Osteocyte (in vitro differentiated cells): ENCODE data around the gene GPATCH2. TPM values are rescaled to one million over a fixed set of nuclear protein-coding genes. Genes with fewer than 3 reads are reported as not detected.

ENCODE experiments used
- DNase-seq: peaks from one replicate; pipeline ENCODE4 v3.0.0; 2021; ENCODE audit warnings: mixed read lengths; ENCODE audit not compliant: unreplicated experiment; ENCODE audit errors: extremely low spot score
- H3K27ac Mint-ChIP-seq: one replicate; pipeline ENCODE4 v1.8.0; 2021; ENCODE audit warnings: mild to moderate bottlenecking, mixed read lengths; ENCODE audit not compliant: unreplicated experiment
- H3K27me3 Mint-ChIP-seq: one replicate; pipeline ENCODE4 v1.8.0; 2021; ENCODE audit warnings: mixed read lengths; ENCODE audit not compliant: unreplicated experiment
- H3K36me3 Mint-ChIP-seq: one replicate; pipeline ENCODE4 v1.8.0; 2021; ENCODE audit warnings: mixed read lengths; ENCODE audit not compliant: unreplicated experiment
- H3K4me1 Mint-ChIP-seq: one replicate; pipeline ENCODE4 v1.8.0; 2021; ENCODE audit warnings: mixed read lengths; ENCODE audit not compliant: unreplicated experiment
- H3K4me3 Mint-ChIP-seq: one replicate; pipeline ENCODE4 v1.8.0; 2021; ENCODE audit warnings: mild to moderate bottlenecking, moderate library complexity, mixed read lengths; ENCODE audit not compliant: unreplicated experiment
- H3K9me3 Mint-ChIP-seq: one replicate; pipeline ENCODE4 v1.8.0; 2021; ENCODE audit warnings: mixed read lengths; ENCODE audit not compliant: unreplicated experiment
- long read RNA-seq: library from polyadenylated mRNA; unstranded; transcript quantifications from one replicate; pipeline ENCODE4 v2.0.0, GENCODE V29; 2021
- total RNA-seq: library from RNA; stranded (reverse); gene quantifications from 2 replicates; pipeline ENCODE4 v1.2.1, GENCODE V29; 2021
- TF ChIP-seq, protein P1 (sequence below): fragments of 200-600 bp; sonication (generic); IDR thresholded peaks from 2 replicates; pipeline ENCODE4 v1.5.0; 2021; ENCODE audit warnings: antibody characterized with exemption, mild to moderate bottlenecking, moderate library complexity

GPATCH2 gene
- 14.9 and 16.1 TPM in 2 replicates for total RNA-seq
- long read RNA-seq, full-length matches to known transcripts = 20 of 39 reads
- long read RNA-seq, partial matches to known transcripts = 8 of 39 reads
- long read RNA-seq, other reads (novel, unspliced or antisense) = 11 of 39 reads

DNA sequence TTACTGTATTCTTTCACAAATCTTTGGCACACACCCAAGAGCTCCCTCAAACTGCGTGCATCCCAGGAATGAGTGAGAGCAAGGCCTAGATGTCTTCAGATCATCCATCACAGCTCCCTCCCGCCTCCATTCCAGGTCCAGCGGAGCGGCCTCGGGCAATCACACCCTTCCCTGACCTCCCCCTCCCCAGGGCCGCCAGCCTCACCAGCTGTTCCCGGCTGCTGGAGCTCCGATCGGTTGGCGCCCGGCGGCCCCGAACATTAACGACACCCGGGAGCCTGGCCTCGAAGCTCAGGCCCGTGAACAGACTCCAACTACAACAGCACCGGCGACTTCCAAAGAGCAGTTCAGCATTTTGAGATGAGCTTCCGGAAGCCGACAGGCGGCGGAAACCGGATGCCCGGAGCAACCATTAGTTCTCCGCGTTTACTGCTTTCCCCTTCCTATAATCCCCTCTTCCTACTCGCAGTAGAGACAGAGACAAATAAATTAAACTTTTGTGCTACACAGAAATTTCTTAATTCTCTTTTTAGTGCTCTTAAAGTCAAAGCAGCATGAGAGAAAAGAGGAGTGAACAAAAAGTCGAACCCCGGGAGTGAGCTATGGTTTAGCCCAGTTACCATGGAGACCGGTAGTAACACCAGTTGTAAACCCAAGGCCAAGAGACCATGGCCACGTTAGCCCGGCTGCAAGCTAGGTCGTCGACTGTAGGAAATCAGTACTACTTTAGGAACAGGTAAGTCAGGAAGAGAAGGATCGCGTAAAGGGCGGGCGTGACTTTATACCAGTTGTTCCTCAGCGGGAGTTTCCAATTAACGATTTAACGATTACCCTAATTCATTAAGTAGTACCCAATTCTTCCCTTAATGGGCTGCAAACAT, at the start of gene GPATCH2, which contains the start of gene SPATA17:
Gene GPATCH2, minus strand, starts transcription at position 380 of the 881 bp plus-strand sequence. Its CDS starts 119 bp downstream, at position 261.
Gene SPATA17, plus strand, starts transcription at position 634 of the 881 bp plus-strand sequence. Its CDS starts 35 bp downstream, at position 669.
- Mint-ChIP-seq H3K27ac (peak within 1 kb of the TSS; percentile 100), H3K36me3 (no peaks in the 10 kb centered on the region), H3K4me1 (peaks cover 27% of the 10 kb centered on the region), H3K9me3 (no peaks in the 10 kb centered on the region), H3K27me3 (peaks cover 2% of the 10 kb centered on the region), H3K4me3 (peak within 1 kb of the TSS; percentile 94)
- TF ChIP-seq, protein P1, sequence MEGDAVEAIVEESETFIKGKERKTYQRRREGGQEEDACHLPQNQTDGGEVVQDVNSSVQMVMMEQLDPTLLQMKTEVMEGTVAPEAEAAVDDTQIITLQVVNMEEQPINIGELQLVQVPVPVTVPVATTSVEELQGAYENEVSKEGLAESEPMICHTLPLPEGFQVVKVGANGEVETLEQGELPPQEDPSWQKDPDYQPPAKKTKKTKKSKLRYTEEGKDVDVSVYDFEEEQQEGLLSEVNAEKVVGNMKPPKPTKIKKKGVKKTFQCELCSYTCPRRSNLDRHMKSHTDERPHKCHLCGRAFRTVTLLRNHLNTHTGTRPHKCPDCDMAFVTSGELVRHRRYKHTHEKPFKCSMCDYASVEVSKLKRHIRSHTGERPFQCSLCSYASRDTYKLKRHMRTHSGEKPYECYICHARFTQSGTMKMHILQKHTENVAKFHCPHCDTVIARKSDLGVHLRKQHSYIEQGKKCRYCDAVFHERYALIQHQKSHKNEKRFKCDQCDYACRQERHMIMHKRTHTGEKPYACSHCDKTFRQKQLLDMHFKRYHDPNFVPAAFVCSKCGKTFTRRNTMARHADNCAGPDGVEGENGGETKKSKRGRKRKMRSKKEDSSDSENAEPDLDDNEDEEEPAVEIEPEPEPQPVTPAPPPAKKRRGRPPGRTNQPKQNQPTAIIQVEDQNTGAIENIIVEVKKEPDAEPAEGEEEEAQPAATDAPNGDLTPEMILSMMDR = peak; percentile 45
- DNase-seq = peak; percentile 91

DNA sequence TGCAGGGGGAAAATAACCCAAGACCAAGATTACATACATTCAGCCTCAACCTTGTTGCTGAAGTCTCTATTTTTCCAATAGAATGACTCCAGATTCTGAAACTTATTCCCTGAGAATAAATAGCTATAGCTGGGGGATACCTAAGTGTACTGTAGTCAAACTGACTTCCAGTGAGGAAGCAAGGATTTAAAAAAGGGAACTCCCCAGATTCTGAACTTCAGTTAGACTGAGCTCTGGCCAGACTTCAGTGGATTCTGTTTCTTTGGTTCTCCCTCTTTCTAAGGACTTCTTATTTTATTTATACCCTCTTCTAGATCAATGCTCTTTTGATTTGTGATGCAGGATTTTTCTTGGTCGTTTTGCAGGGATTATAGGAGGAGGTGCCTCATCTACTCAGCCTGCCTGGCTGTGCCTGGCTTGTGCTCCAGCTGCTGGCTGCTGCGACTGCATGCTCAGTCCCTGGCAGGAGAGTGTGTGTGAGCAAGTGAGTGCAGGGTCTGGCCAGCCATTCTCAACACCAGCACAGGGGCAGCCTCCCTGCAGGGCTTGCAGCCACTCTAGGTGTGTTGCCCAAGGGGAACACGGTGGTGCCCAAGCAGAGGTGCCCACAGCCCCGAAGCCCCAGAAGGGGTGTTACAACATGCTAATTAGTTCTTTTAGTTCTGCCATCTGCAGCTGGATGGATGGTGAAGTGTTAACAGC, 43.3 kb upstream of the GPATCH2 start:
- no peaks in the 10 kb centered on the region for H3K9me3 Mint-ChIP-seq
- no peak overlapping the region for H3K4me3 Mint-ChIP-seq
- H3K27ac Mint-ChIP-seq = no peak overlapping the region
- no peaks in the 10 kb centered on the region for H3K4me1 Mint-ChIP-seq
- peaks cover 12% of the 10 kb centered on the region for H3K27me3 Mint-ChIP-seq
- no peak for DNase-seq
- TF ChIP-seq, protein P1 = no peak
- H3K36me3 Mint-ChIP-seq = no peaks in the 10 kb centered on the region

DNA sequence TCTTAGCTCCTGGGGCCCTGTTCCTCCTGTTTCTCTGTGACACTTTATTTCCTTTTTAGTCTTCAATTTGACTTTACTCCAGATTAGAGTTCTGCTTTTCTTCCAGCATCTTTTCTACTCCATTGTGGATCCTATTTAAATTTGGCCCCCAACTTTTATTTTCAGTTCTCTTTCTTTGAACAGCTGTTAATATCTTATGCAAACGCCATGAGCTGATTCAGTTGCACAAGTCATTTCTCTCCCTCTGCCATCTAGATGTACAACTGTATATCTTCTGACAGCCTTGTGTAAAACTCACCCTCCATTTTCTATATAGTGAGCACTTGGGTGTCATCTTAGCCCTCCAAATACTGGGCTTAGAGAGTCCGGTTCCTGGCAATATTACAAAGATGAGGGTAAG, 42.5 kb upstream of the GPATCH2 start:
- no peaks in the 10 kb centered on the region for H3K36me3 Mint-ChIP-seq
- H3K27ac Mint-ChIP-seq = no peak overlapping the region
- peaks cover 15% of the 10 kb centered on the region for H3K27me3 Mint-ChIP-seq
- TF ChIP-seq, protein P1 = no peak
- H3K4me1 Mint-ChIP-seq = no peaks in the 10 kb centered on the region
- DNase-seq = no peak
- H3K9me3 Mint-ChIP-seq = no peaks in the 10 kb centered on the region
- no peak overlapping the region for H3K4me3 Mint-ChIP-seq

DNA sequence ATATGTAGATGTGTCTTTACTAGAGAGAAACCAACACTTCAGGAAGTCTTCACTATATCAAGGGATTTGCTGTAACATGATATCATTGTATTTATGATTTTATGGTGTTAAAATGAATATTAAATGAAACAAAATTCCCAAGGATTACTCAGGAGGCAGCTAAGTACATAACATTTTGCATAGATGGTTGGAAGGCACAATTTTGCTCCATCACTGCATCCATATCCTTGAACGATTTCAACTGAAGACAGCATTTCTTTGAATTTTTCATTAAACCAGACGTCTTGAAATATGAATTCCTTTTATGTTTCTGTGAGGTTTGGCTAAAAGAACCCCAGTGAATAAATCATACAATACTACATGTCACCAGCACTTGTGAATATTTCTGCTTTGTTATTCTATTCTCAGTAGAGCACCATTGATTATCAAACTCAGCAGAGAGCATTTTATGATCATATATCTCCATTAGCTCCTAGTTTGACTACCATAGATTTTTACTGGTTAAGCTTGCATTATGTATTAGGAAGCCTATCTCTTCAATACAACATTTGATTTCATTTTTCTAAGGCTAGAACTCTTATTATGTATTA, 37.6 kb upstream of the GPATCH2 start:
- no peak for DNase-seq
- TF ChIP-seq, protein P1 = no peak
- Mint-ChIP-seq H3K4me1 (no peaks in the 10 kb centered on the region), H3K27me3 (peaks cover 13% of the 10 kb centered on the region), H3K36me3 (no peaks in the 10 kb centered on the region), H3K9me3 (no peaks in the 10 kb centered on the region), H3K4me3 (no peak overlapping the region), H3K27ac (no peak overlapping the region)
